ENCODE results near the gene INO80D. TPM values are rescaled to one million over a fixed set of nuclear protein-coding genes. Genes with fewer than 3 reads are reported as not detected.
"Not testable (repeated sequence)": the region's sequence is repeated elsewhere in the genome, so short reads cannot be mapped to it uniquely, and the experiment has no call there.

INO80D gene
- total and polyA plus RNA-seq, 9 donors: 3.2 to 37.6 (median 23.9) TPM

DNA sequence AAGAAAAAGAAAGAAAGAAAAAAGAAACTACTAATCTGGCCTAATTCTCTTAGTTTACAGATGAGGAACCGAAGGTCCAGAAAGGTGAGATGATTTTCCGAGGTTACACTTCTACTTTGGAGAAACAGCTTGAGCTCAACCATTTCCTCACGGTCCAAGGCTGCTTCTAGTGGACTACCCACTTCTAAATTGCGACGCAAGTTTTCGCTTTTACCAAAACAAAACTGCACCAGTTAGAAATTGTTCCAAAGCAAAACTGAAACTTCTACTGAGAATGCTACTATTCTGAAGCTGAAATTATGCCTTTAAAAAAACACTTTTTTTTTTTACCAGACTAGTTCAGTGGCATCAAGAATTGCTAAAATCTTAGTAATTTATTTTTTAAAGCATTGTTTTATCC is 101.6 kb downstream of the INO80D start:
- Histone ChIP-seq H3K9me3 (no peaks in the 10 kb centered on the region), H3K27ac (no peak overlapping the region), H3K27me3 (no peaks in the 10 kb centered on the region), H3K36me3 (no peaks in the 10 kb centered on the region), H3K4me1 (ENCODE audit: insufficient read depth) (peaks cover 1% of the 10 kb centered on the region), H3K4me3 (no peak overlapping the region)
- TF ChIP-seq POLR2A (IDR thresholded peaks at IDR 0.05) (no peak), EP300 (IDR thresholded peaks at IDR 0.05) (no peak), CTCF (IDR thresholded peaks at IDR 0.05) (no peak)
- WGBS, 3 donors: 11 to 41% (median 14%) methylated on average over 6 of the region's 6 CpGs
- no peak for DNase-seq
- intact Hi-C loops (cut with DNase I): no loop called here

GRCh38 chr2:205982776-205983327 is 103.1 kb downstream of the INO80D start:
- peaks cover 1% of the 10 kb centered on the region for H3K4me1 ChIP-seq (ENCODE audit: insufficient read depth)
- 95 to 98% (median 97%) methylated on average over 5 of the region's 5 CpGs for WGBS, 3 donors
- no peaks in the 10 kb centered on the region for H3K36me3 ChIP-seq
- intact Hi-C loops (cut with DNase I): no loop called here
- TF ChIP-seq POLR2A (IDR thresholded peaks at IDR 0.05) (no peak), CTCF (IDR thresholded peaks at IDR 0.05) (no peak), EP300 (IDR thresholded peaks at IDR 0.05) (no peak)
- no peak overlapping the region for H3K4me3 ChIP-seq
- H3K27me3 ChIP-seq: no peaks in the 10 kb centered on the region
- no peak overlapping the region for H3K27ac ChIP-seq
- no peaks in the 10 kb centered on the region for H3K9me3 ChIP-seq
- DNase-seq: no peak

GRCh38 chr2:205978728-205979127 is 107.2 kb downstream of the INO80D start:
- intact Hi-C loops (cut with DNase I): not testable (repeated sequence)
- 92 to 98% (median 92%) methylated on average over 2 of the region's 2 CpGs for WGBS, 3 donors

GRCh38 chr2:205977699-205978098 is 108.3 kb downstream of the INO80D start:
- H3K4me1 ChIP-seq (ENCODE audit: insufficient read depth); H3K4me3 ChIP-seq; H3K36me3 ChIP-seq; H3K27me3 ChIP-seq; DNase-seq; H3K27ac ChIP-seq; H3K9me3 ChIP-seq; intact Hi-C loops (cut with DNase I): not testable (repeated sequence)
- WGBS, 3 donors: 81 to 94% (median 87%) methylated on average over 7 of the region's 7 CpGs

More at GRCh38 chr2:205978728-205979127, 107.2 kb downstream of the INO80D start:
- not testable (repeated sequence) for H3K27me3 ChIP-seq; H3K4me3 ChIP-seq; H3K9me3 ChIP-seq; H3K4me1 ChIP-seq (ENCODE audit: insufficient read depth); H3K27ac ChIP-seq; H3K36me3 ChIP-seq; DNase-seq

GRCh38 chr2:205976934-205977659 is 108.9 kb downstream of the INO80D start:
- H3K36me3 ChIP-seq; H3K27ac ChIP-seq; H3K27me3 ChIP-seq; DNase-seq; H3K4me3 ChIP-seq; H3K4me1 ChIP-seq (ENCODE audit: insufficient read depth); intact Hi-C loops (cut with DNase I); H3K9me3 ChIP-seq: not testable (repeated sequence)
- 95 to 97% (median 96%) methylated on average over 34 to 39 of the region's 39 CpGs for whole genome bisulfite sequencing, 3 donors

DNA sequence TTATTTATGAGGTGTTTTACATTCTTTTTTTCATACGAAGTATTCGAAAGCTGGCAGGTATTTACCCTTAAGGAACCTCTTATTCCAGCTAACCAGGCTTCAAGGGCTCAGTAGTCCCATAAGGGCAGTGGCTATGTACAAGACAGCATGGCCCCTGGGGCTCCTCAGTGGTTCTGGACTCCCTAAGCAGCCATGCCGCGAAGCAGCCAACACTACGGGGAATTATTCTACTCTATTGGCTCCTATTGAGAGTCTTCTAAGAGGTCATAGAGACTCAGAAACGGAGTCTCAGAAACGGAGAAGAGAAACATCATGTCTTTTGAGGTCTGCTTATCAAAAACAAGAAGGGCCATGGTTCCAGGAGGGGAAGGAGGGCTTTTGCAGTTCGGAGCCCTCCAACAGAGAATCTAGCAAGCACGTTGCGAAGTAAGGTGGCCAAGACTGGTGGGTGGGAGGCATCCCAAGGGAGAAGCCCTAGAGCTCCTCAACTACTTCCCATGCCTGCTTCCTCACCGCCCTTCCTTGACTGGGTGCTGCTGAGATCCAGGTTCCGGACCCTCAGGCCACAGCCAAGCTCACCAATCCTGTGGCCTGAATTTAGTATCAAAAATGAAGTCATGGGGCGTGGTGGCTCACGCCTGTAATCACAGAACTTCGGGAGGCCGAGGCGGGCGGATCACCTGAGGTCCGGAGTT is 109.7 kb downstream of the INO80D start:
- TF ChIP-seq CTCF (IDR thresholded peaks at IDR 0.05) (no peak), EP300 (IDR thresholded peaks at IDR 0.05) (no peak), POLR2A (IDR thresholded peaks at IDR 0.05) (no peak)
- no peak overlapping the region for H3K4me3 ChIP-seq

More for the DNA sequence above, 109.7 kb downstream of the INO80D start:
- H3K27me3 ChIP-seq: no peaks in the 10 kb centered on the region
- H3K4me1 ChIP-seq (ENCODE audit: insufficient read depth): peaks cover 5% of the 10 kb centered on the region
- intact Hi-C loops (cut with DNase I): no loop called here
- WGBS, 3 donors: 84 to 90% (median 85%) methylated on average over 19 of the region's 19 CpGs
- no peaks in the 10 kb centered on the region for H3K9me3 ChIP-seq
- no peak overlapping the region for H3K27ac ChIP-seq
- DNase-seq: no peak
- H3K36me3 ChIP-seq: no peaks in the 10 kb centered on the region
